Measurements from ENCODE around the gene ATP2A3. TPM values are rescaled to one million over a fixed set of nuclear protein-coding genes. Genes with fewer than 3 reads are reported as not detected.

The ATP2A3 gene
- total RNA-seq, 2 donors from 2014 or later = 16.3 to 44.5 TPM

GRCh38 chr17:3937359-3937758 lies 26.9 kb downstream of the ATP2A3 start:
- WGBS = 97% methylated on average over 16 of the region's 17 CpGs
- TF ChIP-seq POLR2AphosphoS5 (IDR thresholded peaks at IDR 0.05) (no peak), CTCF (IDR thresholded peaks at IDR 0.05) (no peak), POLR2A (IDR thresholded peaks at IDR 0.05) (no peak)
- H3K27me3 ChIP-seq (replicated peaks; ENCODE audit: insufficient read depth) = no peaks in the 10 kb centered on the region
- intact Hi-C loops (cut with DNase I) = no loop called here
- no peak for DNase-seq (ENCODE audit: low spot score)
- no peak overlapping the region for H3K27ac ChIP-seq
- H3K4me3 ChIP-seq = no peak overlapping the region
- H3K4me1 ChIP-seq (replicated peaks) = no peaks in the 10 kb centered on the region
- no peaks in the 10 kb centered on the region for H3K9me3 ChIP-seq
- no peaks in the 10 kb centered on the region for H3K36me3 ChIP-seq

- TF ChIP-seq POLR2A (IDR thresholded peaks at IDR 0.05) = no peak
- no peak for TF ChIP-seq POLR2AphosphoS5 (IDR thresholded peaks at IDR 0.05)
- TF ChIP-seq CTCF (IDR thresholded peaks at IDR 0.05) = no peak
- H3K4me1 ChIP-seq (replicated peaks) = no peaks in the 10 kb centered on the region
- no peak overlapping the region for H3K4me3 ChIP-seq
- no peak for DNase-seq (ENCODE audit: low spot score)
- no peak overlapping the region for H3K27ac ChIP-seq
- no peaks in the 10 kb centered on the region for H3K27me3 ChIP-seq (replicated peaks; ENCODE audit: insufficient read depth)
- intact Hi-C loops (cut with DNase I) = no loop called here
- 96% methylated on average over 9 of the region's 9 CpGs for WGBS
- no peaks in the 10 kb centered on the region for H3K36me3 ChIP-seq
- no peaks in the 10 kb centered on the region for H3K9me3 ChIP-seq
These were observed 28.3 kb downstream of the ATP2A3 start for GRCh38 chr17:3935825-3936355.

- peak; percentile 81 for DNase-seq (ENCODE audit: low spot score)
- intact Hi-C loops (cut with DNase I) = no loop called here
- Histone ChIP-seq H3K4me3 (no peak overlapping the region), H3K36me3 (no peaks in the 10 kb centered on the region), H3K9me3 (no peaks in the 10 kb centered on the region), H3K4me1 (replicated peaks) (no peaks in the 10 kb centered on the region), H3K27ac (no peak overlapping the region), H3K27me3 (replicated peaks; ENCODE audit: insufficient read depth) (no peaks in the 10 kb centered on the region)
- TF ChIP-seq POLR2A (IDR thresholded peaks at IDR 0.05) (no peak), POLR2AphosphoS5 (IDR thresholded peaks at IDR 0.05) (peak; percentile 73), CTCF (IDR thresholded peaks at IDR 0.05) (peak; percentile 75 to 91 (median 84))
- WGBS = 10% methylated on average over 10 of the region's 10 CpGs
These were observed 29.1 kb downstream of the ATP2A3 start for GRCh38 chr17:3935140-3935542.

GRCh38 chr17:3929764-3930163 lies 34.5 kb downstream of the ATP2A3 start:
- no peak overlapping the region for H3K27ac ChIP-seq
- H3K9me3 ChIP-seq = no peaks in the 10 kb centered on the region
- no peak for TF ChIP-seq CTCF (IDR thresholded peaks at IDR 0.05)
- TF ChIP-seq POLR2AphosphoS5 (IDR thresholded peaks at IDR 0.05) = no peak
- TF ChIP-seq POLR2A (IDR thresholded peaks at IDR 0.05) = no peak
- no peaks in the 10 kb centered on the region for H3K27me3 ChIP-seq (replicated peaks; ENCODE audit: insufficient read depth)
- WGBS = 100% methylated on average over 1 of the region's 1 CpG
- intact Hi-C loops (cut with DNase I) = no loop called here
- no peaks in the 10 kb centered on the region for H3K36me3 ChIP-seq
- H3K4me3 ChIP-seq = no peak overlapping the region
- H3K4me1 ChIP-seq (replicated peaks) = no peaks in the 10 kb centered on the region
- no peak for DNase-seq (ENCODE audit: low spot score)

GRCh38 chr17:3929181-3929580 lies 35.1 kb downstream of the ATP2A3 start:
- Histone ChIP-seq H3K36me3 (no peaks in the 10 kb centered on the region), H3K27me3 (replicated peaks; ENCODE audit: insufficient read depth) (no peaks in the 10 kb centered on the region), H3K4me1 (replicated peaks) (no peaks in the 10 kb centered on the region), H3K27ac (no peak overlapping the region), H3K9me3 (no peaks in the 10 kb centered on the region), H3K4me3 (no peak overlapping the region)
- DNase-seq (ENCODE audit: low spot score) = no peak
- whole genome bisulfite sequencing = 96% methylated on average over 10 of the region's 12 CpGs
- intact Hi-C loops (cut with DNase I) = no loop called here
- TF ChIP-seq POLR2AphosphoS5 (IDR thresholded peaks at IDR 0.05) (no peak), CTCF (IDR thresholded peaks at IDR 0.05) (no peak), POLR2A (IDR thresholded peaks at IDR 0.05) (no peak)

Data from prostate gland (tissue), 2 donors.